K562 (cell line): ENCODE results near the gene SUPT3H. TPM values are rescaled to one million over a fixed set of nuclear protein-coding genes. Genes with fewer than 3 reads are reported as not detected.
A peak's percentile ranks its signal among the peaks of the same experiment; 100 is the strongest.

Experiments used
- ATAC-seq: fragments of 200-7000 bp; cut with Tn5 transposase; 3 replicates; pipeline ENCODE4 v1.9.1; 2020; ENCODE audit warnings: moderate library complexity
- BruUV-seq: library from RNA; stranded (reverse); fragments of 400-500 nt; replicated peaks from 2 replicates; lab custom pipeline; 2021; lab: Mats Ljungman, UMichigan
- CTCF ChIA-PET: fragments of 300-600 bp; formaldehyde crosslinking; extraction: SDS; loops from one replicate; lab custom pipeline; 2021; ENCODE audit warnings: low intra/inter-chr PET ratio; lab: Yijun Ruan, JAX
- POLR2A ChIA-PET: fragments of 300-600, 350-650 bp; sonication (Branson Sonifier 250); formaldehyde crosslinking; extraction: SDS; loops from one replicate; lab custom pipeline; 2021; ENCODE audit warnings: antibody characterized with exemption, inconsistent platforms; lab: Yijun Ruan, JAX
- DNase-seq, 4 experiments: peaks; one replicate each; pipeline versions ENCODE4 v3.0.0 to v3.0.0-alpha.2; 2011 to 2018; ENCODE audit warnings: low spot score in 3 of 4, mixed read lengths in 3 of 4; ENCODE audit errors: extremely low read depth in 1 of 4
- FAIRE-seq: peaks from 2 replicates; lab custom pipeline; 2011; peaks lifted over from hg19 to GRCh38; lab: Jason Lieb, UNC
- H2AFZ ChIP-seq: 2 replicates; pipeline ENCODE4 v1.6.0; 2011; ENCODE audit warnings: low read depth, low read length, control low read depth, inconsistent platforms
- H3K27ac ChIP-seq: fragments of 200-600 bp; 3 replicates; pipeline ENCODE4 v1.8.0; 2011; ENCODE audit warnings: low read depth, mild to moderate bottlenecking, control low read depth, inconsistent platforms, low read length, moderate library complexity, mixed read lengths; ENCODE audit errors: extremely low read depth
- H3K27me3 ChIP-seq, 2 experiments: fragments of 300-600 bp in 1 of 2; 2 replicates in 1 of 2; 3 replicates in 1 of 2; pipeline versions ENCODE4 v1.6.0 to v1.8.0; 2011; ENCODE audit warnings: inconsistent platforms in 2 of 2, low read length in 2 of 2, mild to moderate bottlenecking in 1 of 2, mixed read lengths in 1 of 2, moderate library complexity in 1 of 2; ENCODE audit not compliant: control insufficient read depth in 2 of 2, insufficient read depth in 2 of 2
- H3K36me3 ChIP-seq: fragments of 300-600 bp; 3 replicates; pipeline ENCODE4 v1.8.0; 2011; ENCODE audit warnings: mild to moderate bottlenecking, low read length, inconsistent platforms; ENCODE audit not compliant: control insufficient read depth, insufficient read depth
- H3K4me1 ChIP-seq, 2 experiments: fragments of 200-600 bp in 1 of 2; replicated peaks in 1 of 2; 2 replicates in 1 of 2; 3 replicates in 1 of 2; pipeline versions ENCODE4 v1.5.1 to v1.8.0; 2011; ENCODE audit warnings: inconsistent platforms in 2 of 2, low read length in 2 of 2, mild to moderate bottlenecking in 1 of 2, mixed read lengths in 1 of 2, moderate library complexity in 1 of 2; ENCODE audit not compliant: control insufficient read depth in 2 of 2, insufficient read depth in 2 of 2
- H3K4me2 ChIP-seq: 2 replicates; pipeline ENCODE4 v1.6.1; 2011; ENCODE audit warnings: low read length, control low read depth, inconsistent platforms, mixed read lengths; ENCODE audit not compliant: insufficient read depth
- H3K4me3 ChIP-seq: fragments of 200-600 bp; sonication (generic), shearing (Covaris generic); 2 replicates; pipeline ENCODE4 v1.5.1; 2016; ENCODE audit warnings: control low read depth, inconsistent platforms
- H3K79me2 ChIP-seq: fragments of 200-600 bp; 3 replicates; pipeline ENCODE4 v1.8.0; 2011; ENCODE audit warnings: low read length, inconsistent platforms; ENCODE audit not compliant: control insufficient read depth, insufficient read depth
- H3K9ac ChIP-seq, 2 experiments: 2 replicates each; pipeline versions ENCODE4 v1.6.0 to v1.6.1; 2011; ENCODE audit warnings: low read depth in 2 of 2, low read length in 2 of 2, control low read depth in 1 of 2, inconsistent platforms in 1 of 2, mild to moderate bottlenecking in 1 of 2, mixed read lengths in 1 of 2; ENCODE audit not compliant: insufficient read depth in 1 of 2
- H3K9me1 ChIP-seq: one replicate; pipeline ENCODE4 v1.6.0; 2011; ENCODE audit warnings: inconsistent platforms, mild to moderate bottlenecking, low read length, moderate library complexity; ENCODE audit not compliant: control insufficient read depth, insufficient read depth
- H3K9me3 ChIP-seq: replicated peaks from 2 replicates; pipeline ENCODE4 v1.5.1; 2011; ENCODE audit warnings: low read depth, low read length, inconsistent platforms; ENCODE audit not compliant: control insufficient read depth, insufficient read depth
- H4K20me1 ChIP-seq: replicated peaks from 2 replicates; pipeline ENCODE4 v1.6.1; 2011; ENCODE audit warnings: low read length, inconsistent platforms, mixed read lengths; ENCODE audit not compliant: control insufficient read depth, insufficient read depth
- ARID4B ChIP-seq: sonication (generic); formaldehyde crosslinking; IDR thresholded peaks from 2 replicates; pipeline ENCODE4 v1.8.0; 2022; ENCODE audit warnings: mild to moderate bottlenecking, missing genetic modification reagents
- CHCHD3 ChIP-seq: fragments of 250-450 bp; sonication (Bioruptor Pico); IDR thresholded peaks from 2 replicates; pipeline ENCODE4 v2.1.2; 2022; ENCODE audit warnings: mild to moderate bottlenecking
- EHMT2 ChIP-seq: fragments of 450-650 bp; IDR thresholded peaks from 2 replicates; pipeline ENCODE4 v1.6.1; 2018; ENCODE audit warnings: antibody characterized with exemption
- GTF2F1 ChIP-seq: IDR thresholded peaks from 2 replicates; pipeline ENCODE4 v1.6.1; 2011; ENCODE audit warnings: low read depth, low read length, improper control_type of control experiment
- ZNF282 ChIP-seq: sonication (generic); formaldehyde crosslinking; IDR thresholded peaks from 2 replicates; pipeline ENCODE4 v1.8.1; 2023; ENCODE audit warnings: missing genetic modification reagents
- WGBS: fragments of 100-300 bp; shearing (Covaris generic); methylation state at CpG from one replicate; pipeline ENCODE4 v1.1.6; 2016; ENCODE audit warnings: low coverage, mixed read lengths; ENCODE audit not compliant: insufficient coverage; ENCODE audit errors: missing lambda C conversion rate; 5-methylcytosine and 5-hydroxymethylcytosine counted together
- in situ Hi-C: fragments of 300-500 bp; cut with MboI; formaldehyde crosslinking; loops from 4 replicates; pipeline ENCODE4 v1.15.0; 2018; ENCODE audit warnings: inconsistent platforms, mixed read lengths
- intact Hi-C: fragments of 100-400 bp; cut with micrococcal nuclease; formaldehyde crosslinking; loops from 2 replicates; pipeline ENCODE4 v1.14.2; 2022
- polyA plus RNA-seq, 8 experiments: library from polyadenylated mRNA; depleted of rRNA in 4 of 8; stranded (reverse) in 5 of 8; unstranded in 3 of 8; fragments of >200 nt; fragmentation: Nextera tagmentation in 2 of 8; fragmentation: Illumina TruSeq in 1 of 8; extraction: Ambion mirVana in 2 of 8; extraction: Trizol in 1 of 8; gene quantifications; 2 replicates each; pipeline versions ENCODE4 v1.2.1 to v1.2.3, GENCODE V29; 2011 to 2014; ENCODE audit warnings: inconsistent platforms in 1 of 8, missing spikeins in 1 of 8
- total RNA-seq, 7 experiments: library from RNA; depleted of rRNA in 6 of 7; stranded (reverse); fragments of >200 nt in 6 of 7; fragmentation: Illumina TruSeq in 2 of 7; extraction: Trizol in 2 of 7; gene quantifications; 2 replicates each; pipeline versions ENCODE4 v1.2.1 to v1.2.3, GENCODE V29; 2011 to 2021; ENCODE audit warnings: low replicate concordance in 1 of 7
- TF ChIP-seq, protein P1 (sequence below): IDR thresholded peaks from 2 replicates; pipeline ENCODE4 v1.6.1; 2011; ENCODE audit warnings: borderline replicate concordance, low read depth, mild to moderate bottlenecking, moderate library complexity, low read length; ENCODE audit not compliant: insufficient read depth, poor library complexity, severe bottlenecking
- TF ChIP-seq, protein P2 (sequence below): fragments of 450-650 bp; IDR thresholded peaks from 2 replicates; pipeline ENCODE4 v1.6.1; 2017; ENCODE audit warnings: antibody characterized with exemption, mild to moderate bottlenecking

The SUPT3H gene
- total and polyA plus RNA-seq, 9 of the 15 experiments (the other 6 are each of a cell fraction or from before 2014, with no cell fraction given), result 7.2 to 16.3 (median 11.9) TPM

DNA sequence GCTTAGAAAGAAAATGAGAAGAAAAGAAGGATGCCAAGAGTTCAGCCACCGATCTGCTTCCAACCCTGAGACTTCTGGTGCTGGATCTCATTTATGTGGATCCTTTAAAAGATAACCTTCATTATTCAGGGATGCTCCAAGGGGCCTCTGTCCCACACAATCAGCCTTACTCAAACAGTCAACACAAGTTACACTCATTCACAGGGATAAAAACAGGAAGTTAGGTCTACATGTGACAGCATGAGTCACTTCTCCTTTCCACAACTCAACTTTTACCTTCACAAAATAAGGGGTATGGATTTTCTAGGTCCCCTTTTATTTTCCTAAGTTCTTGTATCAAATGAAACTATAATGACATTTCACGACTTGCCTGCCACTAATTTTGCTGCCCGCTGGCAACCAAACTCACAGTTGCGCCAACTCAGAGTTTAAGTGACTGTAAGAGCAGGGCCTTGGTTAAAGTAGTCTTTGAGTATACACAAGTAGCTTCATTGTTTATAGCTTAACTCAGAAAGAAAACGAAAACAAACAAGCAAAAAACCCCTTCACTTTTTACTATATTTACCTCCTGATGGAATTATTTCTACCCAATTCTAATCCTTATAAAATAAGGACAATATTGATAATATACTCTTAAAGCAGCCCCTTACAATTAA, 328.4 kb downstream of the SUPT3H start:
- peak overlapping the region; percentile 70; the same call in 2 of the 3 replicates for H3K27ac ChIP-seq
- ATAC-seq (peak; percentile 76), DNase-seq (peak in 2 of 4 experiments; percentile 13 to 24), FAIRE-seq (no peak)
- H3K27me3 ChIP-seq, result no peaks in the 10 kb centered on the region
- POLR2A ChIA-PET, result interaction anchor here (1.1 kb wide), 1 partner anchor 15 kb away, joined by 3 read pairs; no protein-coding TSS in a partner anchor
- H3K36me3 ChIP-seq, result no peaks in the 10 kb centered on the region
- peaks cover 0 to 12% of the 10 kb centered on the region in 2 experiments; a peak in 3 of 5 replicates for H3K4me1 ChIP-seq
- no peaks in the 10 kb centered on the region for H3K9me1 ChIP-seq
- H3K4me2 ChIP-seq, result no peak overlapping the region
- CTCF ChIA-PET, result no interaction called here
- H2AFZ ChIP-seq, result peak overlapping the region; percentile 58; the same call in 1 of the 2 replicates
- no TSS peak for BruUV-seq
- no peak overlapping the region for H3K9ac ChIP-seq
- intact Hi-C loops (no loop called here), in situ Hi-C loops (no loop called here)
- H4K20me1 ChIP-seq, result no peaks in the 10 kb centered on the region
- no peaks in the 10 kb centered on the region for H3K9me3 ChIP-seq
- 43% methylated on average over 5 of the region's 5 CpGs for WGBS
- no peak overlapping the region for H3K4me3 ChIP-seq
- H3K79me2 ChIP-seq, result no peaks in the 10 kb centered on the region
- TF ChIP-seq ZNF282 (CRISPR knock-in tag) (no peak), ARID4B (CRISPR knock-in tag) (no peak), GTF2F1 (no peak), EHMT2 (peak; percentile 83; the same call in 1 of the 2 replicates), CHCHD3 (no peak)
- TF ChIP-seq, protein P1, sequence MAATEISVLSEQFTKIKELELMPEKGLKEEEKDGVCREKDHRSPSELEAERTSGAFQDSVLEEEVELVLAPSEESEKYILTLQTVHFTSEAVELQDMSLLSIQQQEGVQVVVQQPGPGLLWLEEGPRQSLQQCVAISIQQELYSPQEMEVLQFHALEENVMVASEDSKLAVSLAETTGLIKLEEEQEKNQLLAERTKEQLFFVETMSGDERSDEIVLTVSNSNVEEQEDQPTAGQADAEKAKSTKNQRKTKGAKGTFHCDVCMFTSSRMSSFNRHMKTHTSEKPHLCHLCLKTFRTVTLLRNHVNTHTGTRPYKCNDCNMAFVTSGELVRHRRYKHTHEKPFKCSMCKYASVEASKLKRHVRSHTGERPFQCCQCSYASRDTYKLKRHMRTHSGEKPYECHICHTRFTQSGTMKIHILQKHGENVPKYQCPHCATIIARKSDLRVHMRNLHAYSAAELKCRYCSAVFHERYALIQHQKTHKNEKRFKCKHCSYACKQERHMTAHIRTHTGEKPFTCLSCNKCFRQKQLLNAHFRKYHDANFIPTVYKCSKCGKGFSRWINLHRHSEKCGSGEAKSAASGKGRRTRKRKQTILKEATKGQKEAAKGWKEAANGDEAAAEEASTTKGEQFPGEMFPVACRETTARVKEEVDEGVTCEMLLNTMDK, result no peak
- TF ChIP-seq, protein P2, sequence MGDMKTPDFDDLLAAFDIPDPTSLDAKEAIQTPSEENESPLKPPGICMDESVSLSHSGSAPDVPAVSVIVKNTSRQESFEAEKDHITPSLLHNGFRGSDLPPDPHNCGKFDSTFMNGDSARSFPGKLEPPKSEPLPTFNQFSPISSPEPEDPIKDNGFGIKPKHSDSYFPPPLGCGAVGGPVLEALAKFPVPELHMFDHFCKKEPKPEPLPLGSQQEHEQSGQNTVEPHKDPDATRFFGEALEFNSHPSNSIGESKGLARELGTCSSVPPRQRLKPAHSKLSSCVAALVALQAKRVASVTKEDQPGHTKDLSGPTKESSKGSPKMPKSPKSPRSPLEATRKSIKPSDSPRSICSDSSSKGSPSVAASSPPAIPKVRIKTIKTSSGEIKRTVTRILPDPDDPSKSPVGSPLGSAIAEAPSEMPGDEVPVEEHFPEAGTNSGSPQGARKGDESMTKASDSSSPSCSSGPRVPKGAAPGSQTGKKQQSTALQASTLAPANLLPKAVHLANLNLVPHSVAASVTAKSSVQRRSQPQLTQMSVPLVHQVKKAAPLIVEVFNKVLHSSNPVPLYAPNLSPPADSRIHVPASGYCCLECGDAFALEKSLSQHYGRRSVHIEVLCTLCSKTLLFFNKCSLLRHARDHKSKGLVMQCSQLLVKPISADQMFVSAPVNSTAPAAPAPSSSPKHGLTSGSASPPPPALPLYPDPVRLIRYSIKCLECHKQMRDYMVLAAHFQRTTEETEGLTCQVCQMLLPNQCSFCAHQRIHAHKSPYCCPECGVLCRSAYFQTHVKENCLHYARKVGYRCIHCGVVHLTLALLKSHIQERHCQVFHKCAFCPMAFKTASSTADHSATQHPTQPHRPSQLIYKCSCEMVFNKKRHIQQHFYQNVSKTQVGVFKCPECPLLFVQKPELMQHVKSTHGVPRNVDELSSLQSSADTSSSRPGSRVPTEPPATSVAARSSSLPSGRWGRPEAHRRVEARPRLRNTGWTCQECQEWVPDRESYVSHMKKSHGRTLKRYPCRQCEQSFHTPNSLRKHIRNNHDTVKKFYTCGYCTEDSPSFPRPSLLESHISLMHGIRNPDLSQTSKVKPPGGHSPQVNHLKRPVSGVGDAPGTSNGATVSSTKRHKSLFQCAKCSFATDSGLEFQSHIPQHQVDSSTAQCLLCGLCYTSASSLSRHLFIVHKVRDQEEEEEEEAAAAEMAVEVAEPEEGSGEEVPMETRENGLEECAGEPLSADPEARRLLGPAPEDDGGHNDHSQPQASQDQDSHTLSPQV, result peak; percentile 26; the same call in 1 of the 2 replicates
